CD4-positive, alpha-beta memory T cell (primary cell): ENCODE measurements around the gene KRTAP17-1. TPM values are rescaled to one million over a fixed set of nuclear protein-coding genes. Genes with fewer than 3 reads are reported as not detected.
A peak's percentile ranks its signal among the peaks of the same experiment; 100 is the strongest.

ENCODE experiments used
- CTCF ChIA-PET: fragments of 350-600 bp; sonication (Branson Sonifier 250); formaldehyde crosslinking; loops from one replicate; lab custom pipeline; 2021; ENCODE audit warnings: inconsistent platforms; ENCODE audit not compliant: partially characterized antibody; lab: Charles Lee
- POLR2A ChIA-PET: fragments of 350-600 bp; sonication (Branson Sonifier 250); formaldehyde crosslinking; loops from one replicate; lab custom pipeline; 2021; ENCODE audit not compliant: partially characterized antibody; lab: Charles Lee
- DNase-seq, 5 donors: peaks; one replicate each; pipeline versions ENCODE4 v3.0.0 to v3.0.0-alpha.2; 2020 to 2022; ENCODE audit warnings: mixed read lengths in 1 of 5
- H3K27ac ChIP-seq: one replicate; pipeline ENCODE4 v1.7.0; 2013; ENCODE audit warnings: low read depth, low read length
- H3K27me3 ChIP-seq: 2 replicates; pipeline ENCODE4 v1.7.0; 2013; ENCODE audit warnings: mild to moderate bottlenecking, low read length, moderate library complexity; ENCODE audit not compliant: insufficient read depth
- H3K36me3 ChIP-seq: 2 replicates; pipeline ENCODE4 v1.7.0; 2013; ENCODE audit warnings: mild to moderate bottlenecking, low read length, moderate library complexity; ENCODE audit not compliant: insufficient read depth
- H3K4me1 ChIP-seq: 2 replicates; pipeline ENCODE4 v1.7.0; 2013; ENCODE audit warnings: mild to moderate bottlenecking, low read length, moderate library complexity; ENCODE audit not compliant: insufficient read depth
- H3K4me3 ChIP-seq, 2 donors: one replicate each; pipeline ENCODE4 v1.7.0; 2013; ENCODE audit warnings: low read length in 2 of 2, mild to moderate bottlenecking in 1 of 2
- H3K9me3 ChIP-seq, 2 donors: one replicate each; pipeline ENCODE4 v1.7.0; 2013; ENCODE audit warnings: low read length in 2 of 2, control low read depth in 1 of 2; ENCODE audit not compliant: control insufficient read depth in 1 of 2
- H3K27ac Mint-ChIP-seq, 7 donors: one replicate each; pipeline ENCODE4 v1.8.0; 2020 to 2021; ENCODE audit warnings: mixed read lengths in 7 of 7, mild to moderate bottlenecking in 6 of 7, inconsistent platforms in 3 of 7, moderate library complexity in 3 of 7
- H3K27me3 Mint-ChIP-seq, 2 donors: one replicate each; pipeline ENCODE4 v1.8.0; 2020 to 2021; ENCODE audit warnings: mixed read lengths in 2 of 2
- H3K36me3 Mint-ChIP-seq, 2 donors: one replicate each; pipeline ENCODE4 v1.8.0; 2020 to 2021; ENCODE audit warnings: mixed read lengths in 2 of 2, inconsistent platforms in 1 of 2, mild to moderate bottlenecking in 1 of 2
- H3K4me1 Mint-ChIP-seq, 4 donors: one replicate each; pipeline ENCODE4 v1.8.0; 2020 to 2021; ENCODE audit warnings: mixed read lengths in 4 of 4, mild to moderate bottlenecking in 1 of 4
- H3K4me3 Mint-ChIP-seq, 8 donors: one replicate each; pipeline ENCODE4 v1.8.0; 2020 to 2021; ENCODE audit warnings: mixed read lengths in 8 of 8, mild to moderate bottlenecking in 7 of 8, moderate library complexity in 6 of 8, inconsistent platforms in 3 of 8
- H3K9me3 Mint-ChIP-seq, 8 donors: one replicate each; pipeline ENCODE4 v1.8.0; 2020 to 2021; ENCODE audit warnings: mixed read lengths in 8 of 8, mild to moderate bottlenecking in 5 of 8, inconsistent platforms in 3 of 8, moderate library complexity in 1 of 8
- intact Hi-C: fragments of 100-400 bp; cut with micrococcal nuclease; formaldehyde crosslinking; loops from one replicate; pipeline ENCODE4 v1.15.1; 2023
- polyA plus RNA-seq, 2 donors: library from polyadenylated mRNA; unstranded; fragments of 300-500 nt; fragmentation: Illumina TruSeq; gene quantifications; one replicate each; pipeline ENCODE4 v1.2.3, GENCODE V29; 2021
- total RNA-seq, 2 experiments: library from RNA; stranded (reverse); gene quantifications; one replicate each; pipeline ENCODE4 v1.2.3, GENCODE V29; 2021

KRTAP17-1 gene
- total and polyA plus RNA-seq, 4 experiments from 2014 or later = not detected

- peak overlapping the region; percentile 95 to 100 (median 99) for H3K27ac Mint-ChIP-seq
- ChIA-PET POLR2A (interaction anchor here (1.1 to 5.8 kb wide), 11 partner anchors 8 to 349 kb away, joined by 3 to 75 read pairs (median 7); partner anchors contain the start of genes EIF1, KRT33A and KRTAP16-1), CTCF (interaction anchor here (1.4 to 6.2 kb wide), 5 partner anchors 10 to 325 kb away, joined by 3 to 48 read pairs (median 11); partner anchors contain the start of genes KRT33A and KRTAP16-1)
- peak in 1 of 5 donors; percentile 34 for DNase-seq
- peaks cover 86% of the 10 kb centered on the region for H3K4me1 ChIP-seq
- peaks cover 61 to 86% (median 73%) of the 10 kb centered on the region in 4 donors for H3K4me1 Mint-ChIP-seq
- intact Hi-C loops = no loop called here
- no peaks in the 10 kb centered on the region for H3K27me3 Mint-ChIP-seq
- no peaks in the 10 kb centered on the region for H3K27me3 ChIP-seq
- H3K4me3 Mint-ChIP-seq = peak overlapping the region; percentile 47 to 76 (median 68)
- H3K9me3 Mint-ChIP-seq = peaks cover 0 to 28% (median 21%) of the 10 kb centered on the region in 8 donors
- no peaks in the 10 kb centered on the region for H3K36me3 ChIP-seq
- H3K9me3 ChIP-seq = no peaks in the 10 kb centered on the region
- H3K27ac ChIP-seq = peak overlapping the region; percentile 72
- H3K36me3 Mint-ChIP-seq = peaks cover 16% of the 10 kb centered on the region in 2 donors
- no peak overlapping the region for H3K4me3 ChIP-seq
Measured at GRCh38 chr17:41340494-41340893, 25.0 kb upstream of the KRTAP17-1 start.

GRCh38 chr17:41339571-41340172, 24.2 kb upstream of the KRTAP17-1 start:
- peak in 1 of 5 donors; percentile 41 for DNase-seq

GRCh38 chr17:41338961-41339485, 23.5 kb upstream of the KRTAP17-1 start:
- Mint-ChIP-seq H3K27me3 (no peaks in the 10 kb centered on the region), H3K4me1 (peaks cover 71 to 97% (median 86%) of the 10 kb centered on the region in 4 donors), H3K27ac (peak overlapping the region; percentile 95 to 100 (median 99)), H3K9me3 (peaks cover 0 to 24% (median 19%) of the 10 kb centered on the region in 8 donors), H3K36me3 (peaks cover 16% of the 10 kb centered on the region in 2 donors), H3K4me3 (peak overlapping the region; percentile 49 to 80 (median 69))
- ChIA-PET POLR2A (interaction anchor here (0.6 to 5.8 kb wide), 10 partner anchors 10 to 351 kb away, joined by 3 to 75 read pairs (median 5); partner anchors contain the start of genes EIF1 and KRTAP16-1), CTCF (interaction anchor here (1.0 to 6.2 kb wide), 5 partner anchors 16 to 324 kb away, joined by 3 to 48 read pairs (median 9); partner anchors contain the start of gene KRTAP16-1)
- intact Hi-C loops = loop anchor here (1.0 to 2.0 kb wide), 2 partner anchors 16 to 31 kb away; no protein-coding TSS in a partner anchor
- Histone ChIP-seq H3K27me3 (no peaks in the 10 kb centered on the region), H3K4me3 (no peak overlapping the region), H3K36me3 (no peaks in the 10 kb centered on the region), H3K4me1 (peaks cover 100% of the 10 kb centered on the region), H3K9me3 (no peaks in the 10 kb centered on the region), H3K27ac (peak overlapping the region; percentile 72)
- peak; percentile 87 to 94 (median 91) for DNase-seq

More at GRCh38 chr17:41339571-41340172, 24.2 kb upstream of the KRTAP17-1 start:
- Histone ChIP-seq H3K9me3 (no peaks in the 10 kb centered on the region), H3K4me3 (peak overlapping the region; percentile 15 to 20), H3K4me1 (peaks cover 94% of the 10 kb centered on the region), H3K36me3 (no peaks in the 10 kb centered on the region), H3K27ac (peak overlapping the region; percentile 72), H3K27me3 (no peaks in the 10 kb centered on the region)
- peaks cover 66 to 95% (median 80%) of the 10 kb centered on the region in 4 donors for H3K4me1 Mint-ChIP-seq
- CTCF ChIA-PET = interaction anchor here (0.8 to 6.2 kb wide), 7 partner anchors 11 to 339 kb away, joined by 3 to 48 read pairs (median 9); partner anchors contain the start of genes KRT33A and KRTAP16-1
- POLR2A ChIA-PET = interaction anchor here (0.6 to 5.8 kb wide), 13 partner anchors 8 to 350 kb away, joined by 3 to 75 read pairs (median 5); partner anchors contain the start of genes EIF1 and KRTAP16-1
- peaks cover 16% of the 10 kb centered on the region in 2 donors for H3K36me3 Mint-ChIP-seq
- H3K27me3 Mint-ChIP-seq = no peaks in the 10 kb centered on the region
- peak overlapping the region; percentile 49 to 80 (median 69) for H3K4me3 Mint-ChIP-seq
- peak overlapping the region; percentile 95 to 100 (median 99) for H3K27ac Mint-ChIP-seq
- H3K9me3 Mint-ChIP-seq = peaks cover 0 to 28% (median 21%) of the 10 kb centered on the region in 8 donors
- intact Hi-C loops = loop anchor here (1.0 to 2.0 kb wide), 2 partner anchors 17 to 31 kb away; no protein-coding TSS in a partner anchor

GRCh38 chr17:41335747-41336146, 20.2 kb upstream of the KRTAP17-1 start:
- Mint-ChIP-seq H3K36me3 (no peaks in the 10 kb centered on the region), H3K27me3 (no peaks in the 10 kb centered on the region), H3K4me3 (peak overlapping the region in 3 of 8 donors; percentile 53 to 67 (median 60)), H3K27ac (peak overlapping the region; percentile 19 to 93 (median 78)), H3K9me3 (peaks cover 0 to 2% (median 0%) of the 10 kb centered on the region in 8 donors), H3K4me1 (peaks cover 61 to 89% (median 71%) of the 10 kb centered on the region in 4 donors)
- no peaks in the 10 kb centered on the region for H3K9me3 ChIP-seq
- H3K4me3 ChIP-seq = no peak overlapping the region
- no peak for DNase-seq
- intact Hi-C loops = no loop called here
- no peak overlapping the region for H3K27ac ChIP-seq
- ChIA-PET CTCF (interaction anchor here (1.7 kb wide), 1 partner anchor 13 kb away, joined by 9 read pairs; no protein-coding TSS in a partner anchor), POLR2A (interaction anchor here (1.0 kb wide), 1 partner anchor 13 kb away, joined by 4 read pairs; no protein-coding TSS in a partner anchor)
- H3K4me1 ChIP-seq = peaks cover 75% of the 10 kb centered on the region
- no peaks in the 10 kb centered on the region for H3K36me3 ChIP-seq
- no peaks in the 10 kb centered on the region for H3K27me3 ChIP-seq

- H3K9me3 Mint-ChIP-seq = peaks cover 0 to 1% (median 0%) of the 10 kb centered on the region in 8 donors
- peak overlapping the region; percentile 59 to 92 (median 86) for H3K27ac Mint-ChIP-seq
- intact Hi-C loops = no loop called here
- Histone ChIP-seq H3K36me3 (no peaks in the 10 kb centered on the region), H3K27me3 (no peaks in the 10 kb centered on the region), H3K4me3 (peak overlapping the region in 1 of 2 donors; percentile 18), H3K27ac (no peak overlapping the region), H3K4me1 (peaks cover 64% of the 10 kb centered on the region), H3K9me3 (no peaks in the 10 kb centered on the region)
- CTCF ChIA-PET = interaction anchor here (1.6 kb wide), 1 partner anchor 314 kb away, joined by 4 read pairs; no protein-coding TSS in a partner anchor
- H3K27me3 Mint-ChIP-seq = no peaks in the 10 kb centered on the region
- no peaks in the 10 kb centered on the region for H3K36me3 Mint-ChIP-seq
- POLR2A ChIA-PET = interaction anchor here (1.4 kb wide), 1 partner anchor 26 kb away, joined by 8 read pairs; the partner anchor contains the start of gene KRTAP16-1
- H3K4me3 Mint-ChIP-seq = peak overlapping the region in 5 of 8 donors; percentile 46 to 72 (median 51)
- H3K4me1 Mint-ChIP-seq = peaks cover 51 to 80% (median 60%) of the 10 kb centered on the region in 4 donors
- DNase-seq = peak in 1 of 5 donors; percentile 40
Measured at GRCh38 chr17:41334385-41335305, 19.1 kb upstream of the KRTAP17-1 start.

- Histone ChIP-seq H3K4me1 (peaks cover 64% of the 10 kb centered on the region), H3K9me3 (no peaks in the 10 kb centered on the region), H3K36me3 (no peaks in the 10 kb centered on the region), H3K27ac (no peak overlapping the region), H3K4me3 (no peak overlapping the region), H3K27me3 (no peaks in the 10 kb centered on the region)
- peaks cover 0 to 1% (median 0%) of the 10 kb centered on the region in 8 donors for H3K9me3 Mint-ChIP-seq
- no peak for DNase-seq
- no peaks in the 10 kb centered on the region for H3K27me3 Mint-ChIP-seq
- H3K4me1 Mint-ChIP-seq = peaks cover 43 to 77% (median 53%) of the 10 kb centered on the region in 4 donors
- ChIA-PET CTCF (interaction anchor here (1.6 to 4.5 kb wide), 2 partner anchors 12 to 315 kb away, joined by 4 to 26 read pairs; no protein-coding TSS in a partner anchor), POLR2A (interaction anchor here (0.6 to 1.4 kb wide), 2 partner anchors 25 to 208 kb away, joined by 3 to 8 read pairs; partner anchors contain the start of gene KRTAP16-1)
- intact Hi-C loops = no loop called here
- no peaks in the 10 kb centered on the region for H3K36me3 Mint-ChIP-seq
- peak overlapping the region in 4 of 8 donors; percentile 43 to 72 (median 46) for H3K4me3 Mint-ChIP-seq
- H3K27ac Mint-ChIP-seq = peak overlapping the region in 6 of 7 donors; percentile 26 to 92 (median 76)
Measured at GRCh38 chr17:41333836-41334235, 18.3 kb upstream of the KRTAP17-1 start.
